ENCODE measurements around the gene ESRRA.

- TF ChIP-seq EP300 (IDR thresholded peaks at IDR 0.05) = no peak
- no peak for TF ChIP-seq CTCF (IDR thresholded peaks at IDR 0.05)
- no peak for TF ChIP-seq POLR2A (IDR thresholded peaks at IDR 0.05)
Measured at GRCh38 chr11:64343767-64344559, 38.6 kb downstream of the ESRRA start.
